HepG2 (cell line): ENCODE measurements around the gene CRK. TPM values are rescaled to one million over a fixed set of nuclear protein-coding genes. Genes with fewer than 3 reads are reported as not detected.
A peak's percentile ranks its signal among the peaks of the same experiment; 100 is the strongest.

Experiments
- GABPB1 ChIP-seq: IDR thresholded peaks from 2 replicates; pipeline ENCODE4 v1.6.1; 2016; ENCODE audit warnings: mild to moderate bottlenecking, missing genetic modification reagents, moderate library complexity, missing compliant biosample characterization
- KDM4B ChIP-seq: sonication (generic); formaldehyde crosslinking; IDR thresholded peaks from 2 replicates; pipeline ENCODE4 v1.4.0; 2020; ENCODE audit warnings: missing genetic modification reagents
- MIXL1 ChIP-seq: IDR thresholded peaks from 2 replicates; pipeline ENCODE4 v1.6.1; 2016
- NFIB ChIP-seq: sonication (generic); formaldehyde crosslinking; IDR thresholded peaks from 2 replicates; pipeline ENCODE4 v1.9.0; 2021; ENCODE audit warnings: missing genetic modification reagents, mild to moderate bottlenecking, borderline replicate concordance
- NFKB2 ChIP-seq: sonication (generic); formaldehyde crosslinking; IDR thresholded peaks from 2 replicates; pipeline ENCODE4 v1.4.0; 2020; ENCODE audit warnings: missing genetic modification reagents, borderline replicate concordance
- SCMH1 ChIP-seq: sonication (generic); formaldehyde crosslinking; IDR thresholded peaks from 2 replicates; pipeline ENCODE4 v1.9.0; 2021; ENCODE audit warnings: missing genetic modification reagents, mild to moderate bottlenecking, borderline replicate concordance
- ZNF296 ChIP-seq: sonication (generic); formaldehyde crosslinking; conservative IDR thresholded peaks from 2 replicates; pipeline ENCODE4 v1.5.0; 2020; ENCODE audit warnings: mild to moderate bottlenecking, missing genetic modification reagents
- ZNF331 ChIP-seq: sonication (generic); formaldehyde crosslinking; IDR thresholded peaks from 2 replicates; pipeline ENCODE4 v1.4.0; 2020; ENCODE audit warnings: missing genetic modification reagents
- ZNF878 ChIP-seq: sonication (generic); formaldehyde crosslinking; IDR thresholded peaks from 2 replicates; pipeline ENCODE4 v1.8.1; 2023; ENCODE audit warnings: mild to moderate bottlenecking, missing genetic modification reagents, moderate library complexity
- polyA plus RNA-seq, 8 experiments: library from polyadenylated mRNA; depleted of rRNA in 3 of 8; stranded (reverse) in 7 of 8; unstranded in 1 of 8; fragments of >200 nt; fragmentation: Illumina TruSeq in 4 of 8; extraction: Trizol in 4 of 8; gene quantifications; 2 replicates each; pipeline versions ENCODE4 v1.2.1 to v1.2.3, GENCODE V29; 2011 to 2016; ENCODE audit warnings: low read depth in 4 of 8, missing spikeins in 1 of 8, mixed read lengths in 1 of 8; ENCODE audit not compliant: insufficient read depth in 1 of 8
- total RNA-seq, 5 experiments: library from RNA; depleted of rRNA; stranded (reverse); fragments of >200 nt; fragmentation: Illumina TruSeq; extraction: Trizol; gene quantifications; 2 replicates each; pipeline ENCODE4 v1.2.3, GENCODE V29; 2016; ENCODE audit warnings: low read depth in 1 of 5
- TF ChIP-seq, protein P1 (sequence below): sonication (generic); formaldehyde crosslinking; IDR thresholded peaks from 2 replicates; pipeline ENCODE4 v1.4.0; 2020; ENCODE audit warnings: missing genetic modification reagents, borderline replicate concordance
- TF ChIP-seq, protein P2 (sequence below): IDR thresholded peaks from 2 replicates; pipeline ENCODE4 v1.6.1; 2016; ENCODE audit warnings: low read depth, missing genetic modification reagents, missing compliant biosample characterization
- TF ChIP-seq, protein P3 (sequence below): sonication (generic); formaldehyde crosslinking; IDR thresholded peaks from 2 replicates; pipeline ENCODE4 v1.5.0; 2020; ENCODE audit warnings: mild to moderate bottlenecking, missing genetic modification reagents, moderate library complexity

CRK gene
- total and polyA plus RNA-seq, 2 of the 13 experiments (the other 11 are each of a cell fraction or from before 2014, with no cell fraction given), result 47.4 to 54.2 TPM

DNA sequence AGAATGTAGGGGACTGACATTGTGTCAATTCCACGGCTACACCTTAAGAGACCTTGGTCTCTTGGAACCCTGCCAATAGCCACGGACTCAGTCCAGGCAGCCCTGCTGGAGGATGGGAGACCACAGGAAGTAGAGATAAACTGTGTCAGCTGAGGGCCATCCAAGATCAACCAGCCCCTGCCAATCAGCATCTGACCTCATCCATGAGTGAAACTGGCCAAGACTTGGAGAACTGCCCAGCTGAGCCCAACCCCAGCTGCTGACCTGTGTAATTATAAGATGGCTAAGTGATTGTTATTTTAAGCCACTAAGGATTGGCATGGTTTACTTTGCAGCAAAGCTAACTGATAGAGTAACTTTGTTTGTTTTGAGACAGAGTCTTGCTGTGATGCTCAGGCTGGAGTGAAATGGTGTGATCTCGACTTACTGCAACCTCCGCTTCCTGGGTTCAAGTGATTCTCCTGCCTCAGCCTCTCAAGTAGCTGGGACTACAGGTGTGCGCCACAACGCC, 42.7 kb downstream of the CRK start (continued):
- TF ChIP-seq NFIB (CRISPR knock-in tag) (no peak), GABPB1 (CRISPR knock-in tag) (peak; percentile 33; the same call in 1 of the 2 replicates), KDM4B (CRISPR knock-in tag) (no peak), ZNF878 (CRISPR knock-in tag) (no peak), NFKB2 (CRISPR knock-in tag) (no peak), ZNF331 (CRISPR knock-in tag) (peak; percentile 100), SCMH1 (CRISPR knock-in tag) (no peak), ZNF296 (CRISPR knock-in tag) (no peak), MIXL1 (CRISPR knock-in tag) (peak; percentile 78; the same call in 1 of the 2 replicates)
- TF ChIP-seq, protein P1, sequence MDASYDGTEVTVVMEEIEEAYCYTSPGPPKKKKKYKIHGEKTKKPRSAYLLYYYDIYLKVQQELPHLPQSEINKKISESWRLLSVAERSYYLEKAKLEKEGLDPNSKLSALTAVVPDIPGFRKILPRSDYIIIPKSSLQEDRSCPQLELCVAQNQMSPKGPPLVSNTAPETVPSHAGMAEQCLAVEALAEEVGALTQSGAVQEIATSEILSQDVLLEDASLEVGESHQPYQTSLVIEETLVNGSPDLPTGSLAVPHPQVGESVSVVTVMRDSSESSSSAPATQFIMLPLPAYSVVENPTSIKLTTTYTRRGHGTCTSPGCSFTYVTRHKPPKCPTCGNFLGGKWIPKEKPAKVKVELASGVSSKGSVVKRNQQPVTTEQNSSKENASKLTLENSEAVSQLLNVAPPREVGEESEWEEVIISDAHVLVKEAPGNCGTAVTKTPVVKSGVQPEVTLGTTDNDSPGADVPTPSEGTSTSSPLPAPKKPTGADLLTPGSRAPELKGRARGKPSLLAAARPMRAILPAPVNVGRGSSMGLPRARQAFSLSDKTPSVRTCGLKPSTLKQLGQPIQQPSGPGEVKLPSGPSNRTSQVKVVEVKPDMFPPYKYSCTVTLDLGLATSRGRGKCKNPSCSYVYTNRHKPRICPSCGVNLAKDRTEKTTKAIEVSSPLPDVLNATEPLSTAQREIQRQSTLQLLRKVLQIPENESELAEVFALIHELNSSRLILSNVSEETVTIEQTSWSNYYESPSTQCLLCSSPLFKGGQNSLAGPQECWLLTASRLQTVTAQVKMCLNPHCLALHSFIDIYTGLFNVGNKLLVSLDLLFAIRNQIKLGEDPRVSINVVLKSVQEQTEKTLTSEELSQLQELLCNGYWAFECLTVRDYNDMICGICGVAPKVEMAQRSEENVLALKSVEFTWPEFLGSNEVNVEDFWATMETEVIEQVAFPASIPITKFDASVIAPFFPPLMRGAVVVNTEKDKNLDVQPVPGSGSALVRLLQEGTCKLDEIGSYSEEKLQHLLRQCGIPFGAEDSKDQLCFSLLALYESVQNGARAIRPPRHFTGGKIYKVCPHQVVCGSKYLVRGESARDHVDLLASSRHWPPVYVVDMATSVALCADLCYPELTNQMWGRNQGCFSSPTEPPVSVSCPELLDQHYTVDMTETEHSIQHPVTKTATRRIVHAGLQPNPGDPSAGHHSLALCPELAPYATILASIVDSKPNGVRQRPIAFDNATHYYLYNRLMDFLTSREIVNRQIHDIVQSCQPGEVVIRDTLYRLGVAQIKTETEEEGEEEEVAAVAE (CRISPR knock-in tag), result 0 out of 2 replicates have a peak, but pooled peaks have one; percentile 19
- TF ChIP-seq, protein P2, sequence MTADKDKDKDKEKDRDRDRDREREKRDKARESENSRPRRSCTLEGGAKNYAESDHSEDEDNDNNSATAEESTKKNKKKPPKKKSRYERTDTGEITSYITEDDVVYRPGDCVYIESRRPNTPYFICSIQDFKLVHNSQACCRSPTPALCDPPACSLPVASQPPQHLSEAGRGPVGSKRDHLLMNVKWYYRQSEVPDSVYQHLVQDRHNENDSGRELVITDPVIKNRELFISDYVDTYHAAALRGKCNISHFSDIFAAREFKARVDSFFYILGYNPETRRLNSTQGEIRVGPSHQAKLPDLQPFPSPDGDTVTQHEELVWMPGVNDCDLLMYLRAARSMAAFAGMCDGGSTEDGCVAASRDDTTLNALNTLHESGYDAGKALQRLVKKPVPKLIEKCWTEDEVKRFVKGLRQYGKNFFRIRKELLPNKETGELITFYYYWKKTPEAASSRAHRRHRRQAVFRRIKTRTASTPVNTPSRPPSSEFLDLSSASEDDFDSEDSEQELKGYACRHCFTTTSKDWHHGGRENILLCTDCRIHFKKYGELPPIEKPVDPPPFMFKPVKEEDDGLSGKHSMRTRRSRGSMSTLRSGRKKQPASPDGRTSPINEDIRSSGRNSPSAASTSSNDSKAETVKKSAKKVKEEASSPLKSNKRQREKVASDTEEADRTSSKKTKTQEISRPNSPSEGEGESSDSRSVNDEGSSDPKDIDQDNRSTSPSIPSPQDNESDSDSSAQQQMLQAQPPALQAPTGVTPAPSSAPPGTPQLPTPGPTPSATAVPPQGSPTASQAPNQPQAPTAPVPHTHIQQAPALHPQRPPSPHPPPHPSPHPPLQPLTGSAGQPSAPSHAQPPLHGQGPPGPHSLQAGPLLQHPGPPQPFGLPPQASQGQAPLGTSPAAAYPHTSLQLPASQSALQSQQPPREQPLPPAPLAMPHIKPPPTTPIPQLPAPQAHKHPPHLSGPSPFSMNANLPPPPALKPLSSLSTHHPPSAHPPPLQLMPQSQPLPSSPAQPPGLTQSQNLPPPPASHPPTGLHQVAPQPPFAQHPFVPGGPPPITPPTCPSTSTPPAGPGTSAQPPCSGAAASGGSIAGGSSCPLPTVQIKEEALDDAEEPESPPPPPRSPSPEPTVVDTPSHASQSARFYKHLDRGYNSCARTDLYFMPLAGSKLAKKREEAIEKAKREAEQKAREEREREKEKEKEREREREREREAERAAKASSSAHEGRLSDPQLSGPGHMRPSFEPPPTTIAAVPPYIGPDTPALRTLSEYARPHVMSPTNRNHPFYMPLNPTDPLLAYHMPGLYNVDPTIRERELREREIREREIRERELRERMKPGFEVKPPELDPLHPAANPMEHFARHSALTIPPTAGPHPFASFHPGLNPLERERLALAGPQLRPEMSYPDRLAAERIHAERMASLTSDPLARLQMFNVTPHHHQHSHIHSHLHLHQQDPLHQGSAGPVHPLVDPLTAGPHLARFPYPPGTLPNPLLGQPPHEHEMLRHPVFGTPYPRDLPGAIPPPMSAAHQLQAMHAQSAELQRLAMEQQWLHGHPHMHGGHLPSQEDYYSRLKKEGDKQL, result no peak
- TF ChIP-seq, protein P3, sequence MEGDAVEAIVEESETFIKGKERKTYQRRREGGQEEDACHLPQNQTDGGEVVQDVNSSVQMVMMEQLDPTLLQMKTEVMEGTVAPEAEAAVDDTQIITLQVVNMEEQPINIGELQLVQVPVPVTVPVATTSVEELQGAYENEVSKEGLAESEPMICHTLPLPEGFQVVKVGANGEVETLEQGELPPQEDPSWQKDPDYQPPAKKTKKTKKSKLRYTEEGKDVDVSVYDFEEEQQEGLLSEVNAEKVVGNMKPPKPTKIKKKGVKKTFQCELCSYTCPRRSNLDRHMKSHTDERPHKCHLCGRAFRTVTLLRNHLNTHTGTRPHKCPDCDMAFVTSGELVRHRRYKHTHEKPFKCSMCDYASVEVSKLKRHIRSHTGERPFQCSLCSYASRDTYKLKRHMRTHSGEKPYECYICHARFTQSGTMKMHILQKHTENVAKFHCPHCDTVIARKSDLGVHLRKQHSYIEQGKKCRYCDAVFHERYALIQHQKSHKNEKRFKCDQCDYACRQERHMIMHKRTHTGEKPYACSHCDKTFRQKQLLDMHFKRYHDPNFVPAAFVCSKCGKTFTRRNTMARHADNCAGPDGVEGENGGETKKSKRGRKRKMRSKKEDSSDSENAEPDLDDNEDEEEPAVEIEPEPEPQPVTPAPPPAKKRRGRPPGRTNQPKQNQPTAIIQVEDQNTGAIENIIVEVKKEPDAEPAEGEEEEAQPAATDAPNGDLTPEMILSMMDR, result no peak
